Measurements from ENCODE around the gene CHFR. TPM values are rescaled to one million over a fixed set of nuclear protein-coding genes. Genes with fewer than 3 reads are reported as not detected.

The CHFR gene
- total and polyA plus RNA-seq, 9 of the 15 experiments (the other 6 are each of a cell fraction or from before 2014, with no cell fraction given) = 0.61 to 33.9 (median 19.3) TPM

DNA sequence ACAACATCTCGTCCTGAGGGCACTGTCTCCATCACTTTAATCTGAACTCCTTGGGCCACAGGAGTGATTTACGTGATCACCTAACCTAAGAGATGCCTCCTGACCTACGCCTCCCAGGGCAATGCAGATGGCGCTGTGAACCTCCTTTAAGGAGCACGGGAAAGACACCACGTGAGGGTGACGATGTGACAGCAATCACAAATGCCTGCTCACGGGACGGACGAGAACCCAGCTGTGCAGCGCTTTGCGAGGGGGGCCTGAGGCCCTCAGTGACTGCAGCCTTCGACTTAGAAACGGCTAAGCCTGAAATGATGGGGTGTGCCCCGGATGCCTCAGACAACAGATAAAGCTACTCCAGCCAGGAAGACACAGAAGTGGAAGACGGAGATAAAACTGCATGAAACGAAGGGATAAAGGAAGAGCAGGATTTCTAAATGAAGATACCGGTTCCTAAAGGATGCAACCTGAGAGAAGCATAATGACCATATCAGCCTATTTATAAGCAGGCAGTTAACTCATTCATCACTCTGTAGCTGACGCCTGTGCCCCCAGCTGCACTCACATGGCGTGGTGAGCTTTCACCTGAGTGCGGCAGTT, 44.9 kb downstream of the CHFR start:
- Histone ChIP-seq H4K20me1 (replicated peaks; ENCODE audit: control insufficient read depth, insufficient read depth, low read length) (no peaks in the 10 kb centered on the region), H2AFZ (ENCODE audit: low read depth, low read length) (no peak overlapping the region), H3K27ac (ENCODE audit: extremely low read depth, low read depth, low read length) (no peak overlapping the region; the same call in 2 of the 3 replicates), H3K36me3 (ENCODE audit: control insufficient read depth, insufficient read depth, low read length) (peaks cover 32% of the 10 kb centered on the region; the same call in 2 of the 3 replicates), H3K4me1 (replicated peaks in 1 of 2; ENCODE audit: control insufficient read depth in 2 of 2, insufficient read depth in 2 of 2, low read length in 2 of 2) (peaks cover 0 to 19% of the 10 kb centered on the region in 2 experiments; a peak in 3 of 5 replicates), H3K79me2 (ENCODE audit: control insufficient read depth, insufficient read depth, low read length) (no peaks in the 10 kb centered on the region), H3K4me3 (no peak overlapping the region), H3K9me3 (replicated peaks; ENCODE audit: control insufficient read depth, insufficient read depth, low read depth, low read length) (no peaks in the 10 kb centered on the region), H3K9ac (ENCODE audit: insufficient read depth in 1 of 2, low read depth in 2 of 2, low read length in 2 of 2) (peak overlapping the region in 1 of 2 experiments; percentile 70; a peak in 2 of 4 replicates), H3K9me1 (ENCODE audit: control insufficient read depth, insufficient read depth, low read length) (no peaks in the 10 kb centered on the region), H3K4me2 (ENCODE audit: insufficient read depth, low read length) (no peak overlapping the region), H3K27me3 (ENCODE audit: control insufficient read depth in 2 of 2, insufficient read depth in 2 of 2, low read length in 2 of 2) (no peaks in the 10 kb centered on the region)
- ChIA-PET CTCF (ENCODE audit: low intra/inter-chr PET ratio) (no interaction called here), POLR2A (no interaction called here)
- FAIRE-seq (no peak), DNase-seq (ENCODE audit: extremely low read depth in 1 of 4, low spot score in 3 of 4) (peak in 1 of 4 experiments; percentile 25), ATAC-seq (peak; percentile 47)
- in situ Hi-C loops (cut with MboI) = no loop called here
- intact Hi-C loops (cut with micrococcal nuclease) = no loop called here
- BruUV-seq (replicated peaks) = no TSS peak
- 54% methylated on average over 20 of the region's 21 CpGs for WGBS (ENCODE audit: insufficient coverage, low coverage, missing lambda C conversion rate)
- TF ChIP-seq RFX1 (IDR thresholded peaks at IDR 0.05) (no peak), CBFA2T3 (IDR thresholded peaks at IDR 0.05) (peak; percentile 72), ZNF146 (CRISPR knock-in tag; IDR thresholded peaks at IDR 0.05; ENCODE audit: unreplicated experiment) (no peak), HMGN3 (IDR thresholded peaks at IDR 0.05; ENCODE audit: borderline replicate concordance, extremely low read depth, insufficient read length, low read depth, low read length) (no peak), ZNF583 (CRISPR knock-in tag; IDR thresholded peaks at IDR 0.05) (no peak), CBFA2T2 (conservative IDR thresholded peaks at IDR 0.05) (peak; percentile 58), CEBPG (CRISPR knock-in tag; IDR thresholded peaks at IDR 0.05) (no peak), CEBPG (tag; conservative IDR thresholded peaks at IDR 0.05 in 1 of 2, IDR thresholded peaks at IDR 0.05 in 1 of 2) (no peak), FOXK1 (CRISPR knock-in tag; IDR thresholded peaks at IDR 0.05; ENCODE audit: borderline replicate concordance) (no peak), ZNF212 (CRISPR knock-in tag; IDR thresholded peaks at IDR 0.05) (no peak), JUNB (CRISPR knock-in tag; conservative IDR thresholded peaks at IDR 0.05) (no peak), NFIC (IDR thresholded peaks at IDR 0.05) (no peak), MTA1 (IDR thresholded peaks at IDR 0.05; ENCODE audit: borderline replicate concordance) (no peak), MAZ (CRISPR knock-in tag; conservative IDR thresholded peaks at IDR 0.05 in 1 of 2, IDR thresholded peaks at IDR 0.05 in 1 of 2) (no peak), YY1 (IDR thresholded peaks at IDR 0.05; ENCODE audit: borderline replicate concordance in 1 of 3, control insufficient read depth in 1 of 3, extremely low read depth in 1 of 3, insufficient read depth in 3 of 3, insufficient read length in 1 of 3, insufficient replicate concordance in 2 of 3, low read depth in 1 of 3, low read length in 2 of 3) (no peak)
- TF ChIP-seq, protein P1, sequence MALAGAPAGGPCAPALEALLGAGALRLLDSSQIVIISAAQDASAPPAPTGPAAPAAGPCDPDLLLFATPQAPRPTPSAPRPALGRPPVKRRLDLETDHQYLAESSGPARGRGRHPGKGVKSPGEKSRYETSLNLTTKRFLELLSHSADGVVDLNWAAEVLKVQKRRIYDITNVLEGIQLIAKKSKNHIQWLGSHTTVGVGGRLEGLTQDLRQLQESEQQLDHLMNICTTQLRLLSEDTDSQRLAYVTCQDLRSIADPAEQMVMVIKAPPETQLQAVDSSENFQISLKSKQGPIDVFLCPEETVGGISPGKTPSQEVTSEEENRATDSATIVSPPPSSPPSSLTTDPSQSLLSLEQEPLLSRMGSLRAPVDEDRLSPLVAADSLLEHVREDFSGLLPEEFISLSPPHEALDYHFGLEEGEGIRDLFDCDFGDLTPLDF (CRISPR knock-in tag; IDR thresholded peaks at IDR 0.05) = no peak
- TF ChIP-seq, protein P2, sequence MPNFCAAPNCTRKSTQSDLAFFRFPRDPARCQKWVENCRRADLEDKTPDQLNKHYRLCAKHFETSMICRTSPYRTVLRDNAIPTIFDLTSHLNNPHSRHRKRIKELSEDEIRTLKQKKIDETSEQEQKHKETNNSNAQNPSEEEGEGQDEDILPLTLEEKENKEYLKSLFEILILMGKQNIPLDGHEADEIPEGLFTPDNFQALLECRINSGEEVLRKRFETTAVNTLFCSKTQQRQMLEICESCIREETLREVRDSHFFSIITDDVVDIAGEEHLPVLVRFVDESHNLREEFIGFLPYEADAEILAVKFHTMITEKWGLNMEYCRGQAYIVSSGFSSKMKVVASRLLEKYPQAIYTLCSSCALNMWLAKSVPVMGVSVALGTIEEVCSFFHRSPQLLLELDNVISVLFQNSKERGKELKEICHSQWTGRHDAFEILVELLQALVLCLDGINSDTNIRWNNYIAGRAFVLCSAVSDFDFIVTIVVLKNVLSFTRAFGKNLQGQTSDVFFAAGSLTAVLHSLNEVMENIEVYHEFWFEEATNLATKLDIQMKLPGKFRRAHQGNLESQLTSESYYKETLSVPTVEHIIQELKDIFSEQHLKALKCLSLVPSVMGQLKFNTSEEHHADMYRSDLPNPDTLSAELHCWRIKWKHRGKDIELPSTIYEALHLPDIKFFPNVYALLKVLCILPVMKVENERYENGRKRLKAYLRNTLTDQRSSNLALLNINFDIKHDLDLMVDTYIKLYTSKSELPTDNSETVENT (CRISPR knock-in tag; IDR thresholded peaks at IDR 0.05) = no peak
- TF ChIP-seq, protein P3, sequence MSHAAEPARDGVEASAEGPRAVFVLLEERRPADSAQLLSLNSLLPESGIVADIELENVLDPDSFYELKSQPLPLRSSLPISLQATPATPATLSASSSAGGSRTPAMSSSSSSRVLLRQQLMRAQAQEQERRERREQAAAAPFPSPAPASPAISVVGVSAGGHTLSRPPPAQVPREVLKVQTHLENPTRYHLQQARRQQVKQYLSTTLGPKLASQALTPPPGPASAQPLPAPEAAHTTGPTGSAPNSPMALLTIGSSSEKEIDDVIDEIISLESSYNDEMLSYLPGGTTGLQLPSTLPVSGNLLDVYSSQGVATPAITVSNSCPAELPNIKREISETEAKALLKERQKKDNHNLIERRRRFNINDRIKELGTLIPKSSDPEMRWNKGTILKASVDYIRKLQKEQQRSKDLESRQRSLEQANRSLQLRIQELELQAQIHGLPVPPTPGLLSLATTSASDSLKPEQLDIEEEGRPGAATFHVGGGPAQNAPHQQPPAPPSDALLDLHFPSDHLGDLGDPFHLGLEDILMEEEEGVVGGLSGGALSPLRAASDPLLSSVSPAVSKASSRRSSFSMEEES (CRISPR knock-in tag; IDR thresholded peaks at IDR 0.05) = no peak

All from K562 (cell line).